Activated CD8-positive, alpha-beta T cell treated with anti-CD3 and anti-CD28 coated beads for 36 hours (primary cell): ENCODE data around the gene SERPINB10. TPM values are rescaled to one million over a fixed set of nuclear protein-coding genes. Genes with fewer than 3 reads are reported as not detected.

Source experiments
- ATAC-seq: fragments of 200-7000 bp; cut with Tn5 transposase; one replicate; pipeline ENCODE4 v1.10.0; 2021; ENCODE audit warnings: mild to moderate bottlenecking, moderate library complexity
- CTCF ChIA-PET: fragments of 350-600 bp; sonication (Branson Sonifier 250); formaldehyde crosslinking; loops from one replicate; lab custom pipeline; 2021; ENCODE audit warnings: antibody characterized with exemption; lab: Charles Lee
- POLR2A ChIA-PET: fragments of 350-600 bp; sonication (Branson Sonifier 250); formaldehyde crosslinking; loops from one replicate; lab custom pipeline; 2021; ENCODE audit warnings: antibody characterized with exemption; lab: Charles Lee
- DNase-seq: peaks from one replicate; pipeline ENCODE4 v3.0.0-alpha.2; 2020
- H3K27ac Mint-ChIP-seq: one replicate; pipeline ENCODE4 v1.8.0; 2021; ENCODE audit warnings: mild to moderate bottlenecking, mixed read lengths
- H3K27me3 Mint-ChIP-seq: one replicate; pipeline ENCODE4 v1.8.0; 2021; ENCODE audit warnings: mixed read lengths
- H3K36me3 Mint-ChIP-seq: one replicate; pipeline ENCODE4 v1.8.0; 2021; ENCODE audit warnings: low read depth, mixed read lengths
- H3K4me1 Mint-ChIP-seq: one replicate; pipeline ENCODE4 v1.8.0; 2021; ENCODE audit warnings: low read depth, mixed read lengths
- H3K4me3 Mint-ChIP-seq: one replicate; pipeline ENCODE4 v1.8.0; 2021; ENCODE audit warnings: mild to moderate bottlenecking, moderate library complexity, mixed read lengths
- H3K9me3 Mint-ChIP-seq: one replicate; pipeline ENCODE4 v1.8.0; 2021; ENCODE audit warnings: mixed read lengths
- CTCF ChIP-seq: fragments of 200-600 bp; IDR thresholded peaks from one replicate; pipeline ENCODE4 v1.8.0; 2022; ENCODE audit warnings: antibody characterized with exemption, mild to moderate bottlenecking
- intact Hi-C: fragments of 100-400 bp; cut with micrococcal nuclease; formaldehyde crosslinking; loops from one replicate; pipeline ENCODE4 v1.10.0; 2022
- total RNA-seq, 2 experiments: library from RNA; stranded (reverse); gene quantifications; one replicate each; pipeline ENCODE4 v1.2.3, GENCODE V29; 2021

The SERPINB10 gene
- total RNA-seq, 2 experiments from 2014 or later: not detected

GRCh38 chr18:63951302-63951705 lies 43.5 kb downstream of the SERPINB10 start:
- POLR2A ChIA-PET: interaction anchor here (0.7 kb wide), 1 partner anchor 163 kb away, joined by 3 read pairs; no protein-coding TSS in a partner anchor
- H3K36me3 Mint-ChIP-seq: peaks cover 1% of the 10 kb centered on the region
- H3K9me3 Mint-ChIP-seq: peaks cover 5% of the 10 kb centered on the region
- intact Hi-C loops: no loop called here
- peak; percentile 60 for ATAC-seq
- H3K27ac Mint-ChIP-seq: peak overlapping the region; percentile 11
- H3K4me3 Mint-ChIP-seq: no peak overlapping the region
- peaks cover 31% of the 10 kb centered on the region for H3K4me1 Mint-ChIP-seq
- TF ChIP-seq CTCF: peak; percentile 61
- H3K27me3 Mint-ChIP-seq: peaks cover 25% of the 10 kb centered on the region
- DNase-seq: peak; percentile 48
- CTCF ChIA-PET: interaction anchor here (1.0 kb wide), 2 partner anchors 12 to 15 kb away, joined by 3 to 5 read pairs; no protein-coding TSS in a partner anchor

- no peak for DNase-seq
- ATAC-seq: no peak
- H3K4me3 Mint-ChIP-seq: no peak overlapping the region
- H3K27me3 Mint-ChIP-seq: peaks cover 24% of the 10 kb centered on the region
- H3K9me3 Mint-ChIP-seq: peaks cover 5% of the 10 kb centered on the region
- H3K4me1 Mint-ChIP-seq: peaks cover 22% of the 10 kb centered on the region
- TF ChIP-seq CTCF: no peak
- H3K27ac Mint-ChIP-seq: no peak overlapping the region
- CTCF ChIA-PET: interaction anchor here (4.0 kb wide), 1 partner anchor 10 kb away, joined by 37 read pairs; no protein-coding TSS in a partner anchor
- intact Hi-C loops: no loop called here
- H3K36me3 Mint-ChIP-seq: peaks cover 1% of the 10 kb centered on the region
- POLR2A ChIA-PET: interaction anchor here (2.4 kb wide), 1 partner anchor 17 kb away, joined by 7 read pairs; the partner anchor contains the start of gene SERPINB8
Observed at GRCh38 chr18:63953811-63954210, 46.1 kb downstream of the SERPINB10 start.

GRCh38 chr18:63956755-63957154 lies 49.0 kb downstream of the SERPINB10 start:
- intact Hi-C loops: no loop called here
- ChIA-PET CTCF (no interaction called here), POLR2A (no interaction called here)
- H3K27ac Mint-ChIP-seq: no peak overlapping the region
- peaks cover under 1% of the 10 kb centered on the region for H3K9me3 Mint-ChIP-seq
- DNase-seq (no peak), ATAC-seq (no peak)
- TF ChIP-seq CTCF: no peak
- no peaks in the 10 kb centered on the region for H3K36me3 Mint-ChIP-seq
- H3K4me1 Mint-ChIP-seq: peaks cover under 1% of the 10 kb centered on the region
- no peak overlapping the region for H3K4me3 Mint-ChIP-seq
- H3K27me3 Mint-ChIP-seq: peaks cover 42% of the 10 kb centered on the region

- Mint-ChIP-seq H3K4me1 (no peaks in the 10 kb centered on the region), H3K4me3 (no peak overlapping the region), H3K9me3 (no peaks in the 10 kb centered on the region), H3K36me3 (no peaks in the 10 kb centered on the region), H3K27me3 (peaks cover 43% of the 10 kb centered on the region), H3K27ac (no peak overlapping the region)
- ChIA-PET CTCF (interaction anchor here (1.1 to 4.2 kb wide), 3 partner anchors 24 to 34 kb away, joined by 3 to 31 read pairs (median 8); no protein-coding TSS in a partner anchor), POLR2A (no interaction called here)
- intact Hi-C loops: no loop called here
- DNase-seq (no peak), ATAC-seq (no peak)
- TF ChIP-seq CTCF: no peak
Observed at GRCh38 chr18:63960891-63961290, 53.1 kb downstream of the SERPINB10 start.

GRCh38 chr18:63961435-63961980 lies 53.8 kb downstream of the SERPINB10 start:
- no peak overlapping the region for H3K27ac Mint-ChIP-seq

More at GRCh38 chr18:63961435-63961980, 53.8 kb downstream of the SERPINB10 start:
- Mint-ChIP-seq H3K9me3 (no peaks in the 10 kb centered on the region), H3K4me3 (no peak overlapping the region), H3K4me1 (no peaks in the 10 kb centered on the region), H3K36me3 (no peaks in the 10 kb centered on the region), H3K27me3 (peaks cover 38% of the 10 kb centered on the region)
- intact Hi-C loops: no loop called here
- ChIA-PET POLR2A (no interaction called here), CTCF (interaction anchor here (1.1 to 4.4 kb wide), 4 partner anchors 8 to 33 kb away, joined by 3 to 52 read pairs (median 34); no protein-coding TSS in a partner anchor)
- ATAC-seq (no peak), DNase-seq (no peak)
- no peak for TF ChIP-seq CTCF
